AG04449 (cell line): Measurements from ENCODE around the gene CD302.

Experiments used
- CTCF ChIA-PET: fragments of 350-600 bp; formaldehyde crosslinking; extraction: SDS; loops from one replicate; lab custom pipeline; 2021; ENCODE audit warnings: antibody characterized with exemption; lab: Yijun Ruan, JAX
- POLR2A ChIA-PET: fragments of 400-600, 350-600 bp; formaldehyde crosslinking; extraction: SDS; loops from one replicate; lab custom pipeline; 2020; ENCODE audit warnings: antibody characterized with exemption, inconsistent platforms; lab: Yijun Ruan, JAX
- DNase-seq: peaks from one replicate; pipeline ENCODE4 v3.0.0-alpha.2; 2010; ENCODE audit warnings: low read depth, low spot score
- H3K4me3 ChIP-seq: 2 replicates; pipeline ENCODE4 v1.5.1; 2011; ENCODE audit warnings: low read depth, mild to moderate bottlenecking, control low read depth, low read length
- TF ChIP-seq, protein P1 (sequence below): IDR thresholded peaks from one replicate; pipeline ENCODE4 v1.5.1; 2011; ENCODE audit warnings: mild to moderate bottlenecking, moderate library complexity, low read length, control low read depth, inconsistent platforms; ENCODE audit not compliant: insufficient read depth; ENCODE audit errors: missing control alignments

Gene CD302

DNA sequence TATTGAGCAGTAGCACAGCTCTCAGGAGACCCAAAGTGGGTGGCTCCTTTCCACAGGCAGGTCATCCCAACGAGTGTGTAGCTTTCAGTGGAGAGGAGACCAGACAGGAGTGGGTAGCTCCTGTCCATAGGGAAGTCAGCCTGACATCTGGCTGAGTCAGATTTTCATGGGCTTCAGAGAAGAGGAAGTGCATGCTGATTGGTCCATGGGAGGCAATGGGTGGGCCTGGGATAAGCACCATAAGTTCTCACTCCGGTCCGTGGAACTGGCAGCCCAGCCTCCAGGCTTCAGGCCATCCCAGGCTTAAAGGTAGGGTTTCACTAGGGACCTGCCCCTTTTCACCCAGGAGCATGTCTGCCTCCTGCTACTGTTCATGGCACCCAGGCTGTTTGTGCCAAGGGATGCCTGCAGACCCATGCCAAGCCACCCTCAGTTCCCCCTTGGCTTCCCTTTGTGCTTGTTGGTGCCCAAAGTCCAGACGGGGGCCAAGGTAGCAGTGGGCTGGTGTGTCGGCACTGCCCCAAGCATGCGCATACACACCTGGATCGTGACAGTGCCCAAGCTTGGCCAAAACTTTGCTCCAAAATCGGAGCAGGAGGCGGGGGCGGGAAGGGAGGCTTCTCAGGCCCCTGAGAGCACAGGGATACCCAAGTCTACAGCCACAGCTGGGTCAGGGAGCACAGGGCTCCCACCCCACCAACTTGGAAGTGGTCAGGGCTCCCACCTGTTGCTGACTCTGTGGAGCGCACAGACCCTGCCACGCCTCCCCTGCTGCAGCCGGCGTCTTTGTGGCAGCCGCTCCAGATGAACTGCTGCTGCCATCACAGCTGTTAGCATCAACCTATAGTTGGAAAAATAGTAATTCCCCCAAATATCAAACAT lies 59.3 kb downstream of the CD302 start:
- TF ChIP-seq, protein P1, sequence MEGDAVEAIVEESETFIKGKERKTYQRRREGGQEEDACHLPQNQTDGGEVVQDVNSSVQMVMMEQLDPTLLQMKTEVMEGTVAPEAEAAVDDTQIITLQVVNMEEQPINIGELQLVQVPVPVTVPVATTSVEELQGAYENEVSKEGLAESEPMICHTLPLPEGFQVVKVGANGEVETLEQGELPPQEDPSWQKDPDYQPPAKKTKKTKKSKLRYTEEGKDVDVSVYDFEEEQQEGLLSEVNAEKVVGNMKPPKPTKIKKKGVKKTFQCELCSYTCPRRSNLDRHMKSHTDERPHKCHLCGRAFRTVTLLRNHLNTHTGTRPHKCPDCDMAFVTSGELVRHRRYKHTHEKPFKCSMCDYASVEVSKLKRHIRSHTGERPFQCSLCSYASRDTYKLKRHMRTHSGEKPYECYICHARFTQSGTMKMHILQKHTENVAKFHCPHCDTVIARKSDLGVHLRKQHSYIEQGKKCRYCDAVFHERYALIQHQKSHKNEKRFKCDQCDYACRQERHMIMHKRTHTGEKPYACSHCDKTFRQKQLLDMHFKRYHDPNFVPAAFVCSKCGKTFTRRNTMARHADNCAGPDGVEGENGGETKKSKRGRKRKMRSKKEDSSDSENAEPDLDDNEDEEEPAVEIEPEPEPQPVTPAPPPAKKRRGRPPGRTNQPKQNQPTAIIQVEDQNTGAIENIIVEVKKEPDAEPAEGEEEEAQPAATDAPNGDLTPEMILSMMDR, result no peak
- ChIA-PET POLR2A (interaction anchor here (0.6 kb wide), 1 partner anchor 9 kb away, joined by 3 read pairs; no protein-coding TSS in a partner anchor), CTCF (interaction anchor here (1.2 kb wide), 1 partner anchor 9 kb away, joined by 4 read pairs; no protein-coding TSS in a partner anchor)
- no peak for DNase-seq
- no peak overlapping the region for H3K4me3 ChIP-seq

DNA sequence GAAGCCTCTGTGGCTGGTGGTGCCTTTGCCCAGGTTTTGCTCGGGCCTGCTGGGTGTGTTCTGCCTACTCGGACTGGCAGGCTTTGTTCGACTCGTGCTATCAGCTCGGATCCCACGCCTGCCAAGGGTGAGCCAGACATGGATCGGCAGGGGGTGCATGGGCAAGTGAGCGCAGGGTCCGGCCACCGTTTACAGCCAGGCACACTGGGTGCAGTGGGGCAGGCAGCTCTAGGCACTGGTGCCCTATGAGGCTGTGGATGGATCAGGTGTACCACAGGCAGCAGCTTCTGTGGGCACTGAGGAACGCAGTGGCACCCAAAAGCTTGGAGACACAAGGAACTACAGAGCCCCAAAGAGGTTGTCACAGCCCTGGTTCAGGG lies 60.1 kb downstream of the CD302 start:
- ChIA-PET CTCF (interaction anchor here (1.2 kb wide), 1 partner anchor 10 kb away, joined by 4 read pairs; no protein-coding TSS in a partner anchor), POLR2A (interaction anchor here (0.6 kb wide), 1 partner anchor 10 kb away, joined by 3 read pairs; no protein-coding TSS in a partner anchor)
- TF ChIP-seq, protein P1, result no peak
- no peak overlapping the region for H3K4me3 ChIP-seq
- no peak for DNase-seq

DNA sequence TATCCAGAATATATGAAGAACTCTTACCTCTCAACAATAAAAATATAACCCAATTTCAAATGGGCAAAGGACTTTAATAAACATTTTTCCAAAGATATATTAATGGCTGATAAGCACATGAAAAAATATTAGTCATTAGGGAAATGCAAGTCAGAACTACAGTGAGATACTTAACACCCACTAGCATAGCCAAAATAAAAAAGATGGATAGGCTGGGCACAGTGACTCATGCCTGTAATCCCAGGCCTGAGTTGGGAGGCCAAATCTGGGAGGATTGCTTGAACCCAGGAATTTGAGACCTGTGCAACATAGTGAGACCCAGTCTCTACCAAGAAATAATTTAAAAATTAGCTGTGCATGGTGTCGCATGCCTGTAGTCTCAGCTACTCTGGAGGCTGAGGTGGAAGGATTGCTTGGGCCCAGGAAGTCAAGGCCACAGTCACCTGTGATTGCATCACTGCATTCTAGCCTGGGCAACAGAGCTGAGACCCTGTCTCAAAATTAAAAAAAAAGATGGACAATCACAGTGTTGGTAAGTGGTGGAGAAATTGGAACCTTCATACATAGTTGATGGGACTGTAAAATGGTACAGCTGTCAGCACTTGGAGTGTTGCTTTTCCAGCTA lies 60.6 kb downstream of the CD302 start:
- TF ChIP-seq, protein P1, result no peak
- ChIA-PET POLR2A (no interaction called here), CTCF (interaction anchor here (1.2 kb wide), 1 partner anchor 10 kb away, joined by 4 read pairs; no protein-coding TSS in a partner anchor)
- H3K4me3 ChIP-seq, result no peak overlapping the region
- DNase-seq, result no peak

DNA sequence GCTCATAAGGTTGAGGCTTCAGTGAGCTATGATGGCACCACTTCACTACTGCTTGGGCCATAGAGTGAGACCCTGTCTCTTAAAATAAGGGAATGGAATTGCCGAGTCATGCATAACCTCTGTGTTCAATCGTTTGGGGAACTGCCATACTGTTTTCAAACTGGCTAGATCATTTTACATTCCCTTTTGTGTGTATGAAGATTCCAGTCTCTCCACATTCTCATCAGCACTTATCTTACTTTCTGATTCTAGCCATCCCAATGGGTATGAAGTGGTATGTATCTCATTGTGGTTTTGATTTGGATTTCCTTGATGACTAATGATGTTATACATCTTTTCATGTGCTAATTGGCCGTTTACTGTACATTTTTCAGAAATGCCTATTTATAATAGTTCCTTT lies 62.0 kb downstream of the CD302 start:
- H3K4me3 ChIP-seq, result no peak overlapping the region
- POLR2A ChIA-PET, result no interaction called here
- TF ChIP-seq, protein P1, result no peak
- no peak for DNase-seq
- CTCF ChIA-PET, result no interaction called here

DNA sequence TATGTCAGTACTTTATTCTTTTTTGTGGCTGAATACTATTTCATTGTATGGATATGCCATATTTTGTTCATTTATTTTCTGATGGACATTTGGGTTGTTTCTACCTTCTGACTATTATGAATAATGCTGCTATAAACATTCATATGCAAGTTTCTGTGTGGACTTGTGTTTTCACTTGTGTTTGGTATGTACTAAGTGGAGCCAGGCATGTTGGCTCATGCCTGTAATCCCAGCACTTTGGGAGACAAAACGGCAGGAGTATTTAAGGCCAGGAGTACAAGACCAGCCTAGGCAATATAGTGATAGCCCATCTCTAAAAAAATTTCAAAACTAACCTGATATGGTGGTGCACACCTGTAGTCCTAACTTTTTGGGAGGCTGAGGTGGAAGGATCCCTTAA lies 62.4 kb downstream of the CD302 start:
- CTCF ChIA-PET, result no interaction called here
- POLR2A ChIA-PET, result no interaction called here

More for the DNA sequence above, 62.4 kb downstream of the CD302 start:
- TF ChIP-seq, protein P1, result no peak
- DNase-seq, result no peak
- H3K4me3 ChIP-seq, result no peak overlapping the region
